ENCODE data around the gene SAV1.
"Not testable (repeated sequence)": the region's sequence is repeated elsewhere in the genome, so short reads cannot be mapped to it uniquely, and the experiment has no call there.

DNA sequence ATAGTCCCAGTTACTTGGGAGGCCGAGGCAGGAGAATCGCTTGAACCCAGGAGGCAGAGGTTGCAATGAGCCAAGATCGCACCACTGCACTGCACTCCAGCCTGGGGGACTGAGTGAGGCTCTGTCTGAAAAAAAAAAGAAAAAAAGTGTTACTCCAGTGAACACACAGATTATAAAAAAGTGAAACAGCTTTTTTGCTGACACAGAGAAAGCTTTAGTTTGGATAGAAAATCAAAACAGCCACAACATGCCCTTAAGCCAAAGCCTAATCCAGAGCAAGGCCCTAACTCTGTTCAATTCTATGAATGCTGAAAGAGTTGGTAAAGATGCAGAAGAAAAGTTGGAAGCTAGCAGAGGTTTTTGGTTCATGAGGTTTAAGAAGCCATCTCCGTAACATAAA, 43.2 kb downstream of the SAV1 start:
- TF ChIP-seq, protein P1, sequence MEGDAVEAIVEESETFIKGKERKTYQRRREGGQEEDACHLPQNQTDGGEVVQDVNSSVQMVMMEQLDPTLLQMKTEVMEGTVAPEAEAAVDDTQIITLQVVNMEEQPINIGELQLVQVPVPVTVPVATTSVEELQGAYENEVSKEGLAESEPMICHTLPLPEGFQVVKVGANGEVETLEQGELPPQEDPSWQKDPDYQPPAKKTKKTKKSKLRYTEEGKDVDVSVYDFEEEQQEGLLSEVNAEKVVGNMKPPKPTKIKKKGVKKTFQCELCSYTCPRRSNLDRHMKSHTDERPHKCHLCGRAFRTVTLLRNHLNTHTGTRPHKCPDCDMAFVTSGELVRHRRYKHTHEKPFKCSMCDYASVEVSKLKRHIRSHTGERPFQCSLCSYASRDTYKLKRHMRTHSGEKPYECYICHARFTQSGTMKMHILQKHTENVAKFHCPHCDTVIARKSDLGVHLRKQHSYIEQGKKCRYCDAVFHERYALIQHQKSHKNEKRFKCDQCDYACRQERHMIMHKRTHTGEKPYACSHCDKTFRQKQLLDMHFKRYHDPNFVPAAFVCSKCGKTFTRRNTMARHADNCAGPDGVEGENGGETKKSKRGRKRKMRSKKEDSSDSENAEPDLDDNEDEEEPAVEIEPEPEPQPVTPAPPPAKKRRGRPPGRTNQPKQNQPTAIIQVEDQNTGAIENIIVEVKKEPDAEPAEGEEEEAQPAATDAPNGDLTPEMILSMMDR (IDR thresholded peaks at IDR 0.05; ENCODE audit: insufficient read depth, low read length), result not testable (repeated sequence)
- TF ChIP-seq POLR2AphosphoS5 (IDR thresholded peaks at IDR 0.05; ENCODE audit: low read depth); SPI1 (IDR thresholded peaks at IDR 0.05; ENCODE audit: borderline replicate concordance, low read depth); GABPA (IDR thresholded peaks at IDR 0.05; ENCODE audit: low read depth): not testable (repeated sequence)
